GM21723 (cell line): Measurements from ENCODE around the gene CACNG3.
"Not testable (repeated sequence)": the region's sequence is repeated elsewhere in the genome, so short reads cannot be mapped to it uniquely, and the experiment has no call there.

Source experiments
- ATAC-seq: cut with Tn5 transposase; IDR thresholded peaks from one replicate; pipeline ENCODE4 v1.9.1; 2021; ENCODE audit warnings: mild to moderate bottlenecking, moderate library complexity; ENCODE audit not compliant: unreplicated experiment

The CACNG3 gene

GRCh38 chr16:24255456-24256371 lies at the start of gene CACNG3:
CACNG3 (plus strand) TSS chr16:24256335; CDS start chr16:24256755, 420 bp downstream.
- ATAC-seq: no peak

GRCh38 chr16:24206926-24207325 lies 49.2 kb upstream of the CACNG3 start:
- ATAC-seq: no peak

- ATAC-seq: no peak
Observed at GRCh38 chr16:24208710-24209109, 47.4 kb upstream of the CACNG3 start.

DNA sequence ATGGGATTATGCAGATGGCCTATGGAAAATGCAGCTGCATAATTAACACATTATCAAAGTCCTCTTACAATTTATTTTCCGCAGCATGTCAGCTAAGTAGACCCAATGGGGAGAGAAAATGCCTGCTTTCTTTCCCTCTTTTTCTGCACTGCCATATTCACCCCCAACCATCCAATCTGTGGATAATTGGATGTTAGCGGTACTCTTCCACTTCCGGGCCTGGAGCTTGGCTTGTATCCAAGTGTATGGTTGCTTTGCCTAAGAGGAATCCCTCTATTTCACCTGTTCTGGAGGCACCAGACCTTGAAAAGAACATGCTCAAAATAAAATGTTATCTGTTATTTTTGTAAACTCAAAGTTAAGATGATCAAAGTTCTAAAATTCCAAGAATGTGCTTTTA lies 41.1 kb upstream of the CACNG3 start:
- ATAC-seq: no peak

GRCh38 chr16:24216961-24217360 lies 39.2 kb upstream of the CACNG3 start:
- no peak for ATAC-seq

GRCh38 chr16:24217461-24217860 lies 38.7 kb upstream of the CACNG3 start:
- ATAC-seq: no peak

GRCh38 chr16:24218299-24218698 lies 37.8 kb upstream of the CACNG3 start:
- ATAC-seq: no peak

DNA sequence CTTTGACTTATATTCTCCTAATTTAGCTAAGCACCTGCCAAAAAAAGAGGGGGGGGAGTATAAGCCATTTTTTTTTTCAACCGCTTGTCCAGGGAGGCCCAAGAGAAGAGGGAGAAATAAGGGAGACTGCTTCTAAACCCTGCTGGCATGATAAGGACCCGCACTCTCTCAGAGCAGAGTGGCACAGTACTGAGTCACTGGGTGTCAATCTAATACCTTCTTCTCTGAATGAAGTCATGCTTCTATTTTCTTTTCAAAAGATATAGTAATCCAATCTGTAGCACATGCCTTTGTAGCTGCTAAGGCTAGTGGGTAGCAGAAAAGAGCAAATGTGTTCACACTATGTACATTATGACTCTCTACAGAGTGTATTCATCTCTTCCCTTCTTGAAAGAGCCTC lies 34.9 kb upstream of the CACNG3 start:
- ATAC-seq: no peak

- no peak for ATAC-seq
Observed at GRCh38 chr16:24228514-24228913, 27.6 kb upstream of the CACNG3 start.

GRCh38 chr16:24232936-24233335 lies 23.2 kb upstream of the CACNG3 start:
- ATAC-seq: no peak

GRCh38 chr16:24234737-24235136 lies 21.4 kb upstream of the CACNG3 start:
- no peak for ATAC-seq

GRCh38 chr16:24235806-24236205 lies 20.3 kb upstream of the CACNG3 start:
- no peak for ATAC-seq

DNA sequence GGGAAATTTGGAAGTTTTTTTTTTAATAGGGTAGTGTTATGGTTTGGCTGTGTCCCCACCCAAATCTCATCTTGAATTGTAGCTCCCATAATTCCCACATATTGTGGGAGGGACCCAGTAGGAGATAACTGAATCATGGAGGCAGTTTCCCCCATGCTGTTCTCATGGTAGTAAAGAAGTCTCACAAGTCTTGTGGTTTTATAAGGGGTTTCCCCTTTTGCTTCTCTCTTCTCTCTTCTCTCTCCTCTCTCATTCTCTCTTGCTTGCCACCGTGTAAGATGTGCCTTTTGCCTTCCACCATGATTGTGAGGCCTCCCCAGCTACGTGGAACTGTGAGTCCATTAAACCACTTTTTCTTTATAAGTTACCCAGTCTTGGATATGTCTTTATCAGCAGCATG lies 17.3 kb upstream of the CACNG3 start:
- ATAC-seq: not testable (repeated sequence)

DNA sequence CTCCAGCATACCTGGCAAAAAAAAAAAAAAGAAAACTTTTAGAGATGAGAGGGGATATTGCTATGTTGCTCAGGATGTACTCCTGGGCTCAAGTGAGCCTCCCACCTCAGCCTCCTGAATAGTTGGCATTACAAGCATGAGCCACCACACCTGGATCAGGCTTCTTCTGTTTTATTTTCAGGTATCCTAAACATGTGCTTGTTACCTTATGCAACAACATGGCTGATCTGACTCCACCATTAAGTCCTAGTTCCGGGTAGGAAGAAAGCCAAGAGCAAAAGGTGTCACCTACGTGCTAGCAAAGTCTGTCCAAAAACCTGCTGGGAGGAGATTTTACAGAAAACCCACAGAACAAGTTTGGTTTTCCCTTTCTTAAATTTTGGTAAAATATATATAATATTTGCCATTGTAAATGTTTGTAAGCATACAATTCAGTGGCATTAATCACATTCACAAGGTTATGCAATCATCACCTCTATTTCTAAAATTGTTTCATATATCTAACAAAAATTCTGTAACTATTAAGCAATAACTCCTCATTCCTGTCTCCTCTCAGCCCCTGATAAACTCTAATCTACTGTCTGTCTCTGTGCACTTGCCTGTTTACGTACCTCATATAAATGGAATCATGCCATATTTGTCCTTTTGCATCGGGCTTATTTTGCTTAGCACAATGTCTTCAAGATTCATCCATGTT lies 9.1 kb upstream of the CACNG3 start:
- no peak for ATAC-seq

GRCh38 chr16:24253192-24253591 lies 2.9 kb upstream of the CACNG3 start:
- ATAC-seq: no peak

DNA sequence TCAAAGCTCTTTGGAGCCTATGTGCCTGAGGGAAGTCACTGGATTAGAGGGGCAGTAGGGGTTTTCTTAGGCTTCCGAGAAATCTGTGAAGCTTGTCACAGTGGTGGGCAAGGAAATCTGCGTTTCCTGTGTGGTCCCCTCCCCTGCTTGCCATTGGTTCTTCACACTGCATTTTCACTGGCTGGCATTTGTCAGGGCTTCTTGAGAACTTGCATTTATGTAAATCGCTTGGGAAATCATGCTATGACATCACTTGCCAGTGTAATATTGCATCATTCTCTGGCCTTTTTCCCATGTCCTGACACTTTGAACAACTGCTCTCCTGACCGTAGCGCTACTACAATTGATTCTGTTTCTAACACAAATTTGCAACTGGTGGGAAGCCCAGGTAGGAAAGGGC lies 1.8 kb downstream of the CACNG3 start:
- no peak for ATAC-seq

DNA sequence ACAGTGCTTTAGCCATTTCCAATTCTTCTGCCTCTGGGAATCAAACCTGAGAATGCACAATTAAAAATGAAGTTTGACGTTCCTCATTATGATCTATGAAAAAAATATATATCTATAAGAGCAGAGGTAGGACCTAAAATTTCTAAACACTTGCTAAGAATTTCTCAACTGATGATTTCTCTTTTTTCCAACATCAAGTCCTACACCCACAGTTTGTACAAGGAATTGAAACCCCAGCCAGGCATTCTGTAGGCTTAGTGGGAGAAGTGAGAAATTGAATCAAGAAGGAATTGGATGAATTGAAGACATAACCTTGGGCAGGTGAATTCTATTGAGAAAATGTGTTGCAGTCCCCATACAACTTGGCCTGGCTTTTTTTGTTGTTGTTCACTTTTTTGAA lies 2.7 kb downstream of the CACNG3 start:
- no peak for ATAC-seq

DNA sequence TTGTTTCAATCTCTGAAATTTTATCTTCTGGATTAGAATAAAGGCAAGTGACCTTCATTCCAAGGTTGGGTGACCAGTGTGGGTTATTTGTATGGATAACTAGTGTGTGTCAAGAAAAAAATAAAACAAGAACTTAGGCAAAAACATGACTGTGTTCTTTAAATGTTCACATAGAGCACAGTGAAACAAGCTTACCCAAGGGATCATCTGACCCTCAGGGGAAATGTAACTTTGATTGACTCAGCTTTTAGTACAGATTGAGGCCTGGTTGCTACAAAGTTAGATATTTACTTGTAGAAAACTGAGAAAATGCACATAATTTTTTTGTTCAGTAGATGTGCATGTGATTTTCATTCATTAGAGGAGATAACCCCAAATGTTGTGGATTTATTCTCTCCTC lies 6.7 kb downstream of the CACNG3 start:
- ATAC-seq: no peak

DNA sequence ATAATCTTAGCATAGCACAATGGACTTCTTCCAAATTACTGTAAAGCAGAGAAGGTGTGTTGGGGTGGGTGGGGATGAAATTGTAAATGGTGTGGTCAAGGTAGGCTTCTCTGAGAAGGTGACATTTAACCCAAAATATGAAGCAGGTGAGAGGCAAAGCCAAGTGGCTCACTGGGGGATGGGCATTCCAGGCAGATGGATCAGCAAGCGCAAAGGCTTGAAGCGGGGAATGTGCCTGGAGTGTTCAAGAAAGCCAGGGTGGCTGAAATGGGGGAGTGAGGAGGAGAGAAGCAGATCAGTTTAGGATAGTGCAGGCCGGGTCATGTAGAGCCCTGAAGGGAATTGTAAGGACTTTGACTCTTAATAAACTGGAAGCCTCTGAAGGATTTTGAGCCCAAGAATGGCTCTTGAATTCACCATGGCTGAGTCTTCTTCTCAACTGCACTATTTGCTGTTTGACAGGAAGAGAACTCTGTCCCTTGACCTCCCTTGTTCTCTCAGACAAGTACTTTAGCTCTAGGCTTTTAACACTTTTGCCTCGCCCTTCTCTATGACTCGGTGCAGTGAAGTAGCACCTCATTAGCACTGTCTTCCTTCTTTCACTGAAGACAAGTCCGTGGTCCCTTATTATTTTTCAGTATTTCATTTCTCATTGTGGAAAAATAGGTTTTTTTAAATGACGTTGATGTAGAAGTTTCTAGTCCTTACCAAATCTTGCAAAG lies 14.7 kb downstream of the CACNG3 start:
- ATAC-seq: no peak

- no peak for ATAC-seq
Observed at GRCh38 chr16:24272379-24272778, 16.2 kb downstream of the CACNG3 start.

DNA sequence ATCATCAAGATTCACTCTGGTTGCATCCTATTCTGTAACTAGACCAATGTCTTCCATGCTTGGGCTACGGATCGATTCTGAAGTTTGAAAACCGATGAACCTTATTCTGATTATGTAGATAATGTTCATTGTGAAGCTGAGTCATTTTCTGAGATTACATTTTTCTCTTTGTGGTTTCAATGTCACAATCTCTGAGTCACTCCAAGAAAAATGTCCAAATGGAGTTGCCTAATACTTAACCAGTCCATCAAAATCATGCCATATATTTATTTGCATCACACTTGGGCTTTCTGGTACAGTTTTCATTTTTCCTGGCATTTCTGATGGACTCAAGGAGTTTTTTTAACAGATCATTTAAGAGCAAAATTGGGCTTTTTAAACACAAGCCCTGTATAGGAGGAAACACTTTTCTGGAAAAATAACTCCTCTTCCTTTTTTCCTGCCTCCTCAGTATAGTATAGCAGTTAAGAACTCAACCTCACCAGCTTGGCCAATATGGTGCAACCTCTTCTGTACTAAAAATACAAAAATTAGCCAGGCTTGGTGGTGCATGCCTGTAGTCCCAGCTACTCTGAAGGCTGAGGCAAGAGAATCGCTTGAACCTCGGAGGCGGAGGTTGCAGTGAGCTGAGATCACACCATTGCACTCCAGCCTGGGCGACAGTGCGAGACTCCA lies 17.5 kb downstream of the CACNG3 start:
- no peak for ATAC-seq
